Activated effector memory CD4-positive, alpha-beta T cell treated with Interleukin-2 at 50 U/mL for 16 hours (primary cell): ENCODE data around the gene SLC18A3.

Experiments used
- DNase-seq: peaks from one replicate; pipeline ENCODE4 v3.0.0-alpha.2; 2020

SLC18A3 gene

GRCh38 chr10:49596836-49597235 is 13.3 kb upstream of the SLC18A3 start:
- no peak for DNase-seq

- DNase-seq = no peak
These were observed 12.5 kb upstream of the SLC18A3 start for GRCh38 chr10:49597426-49598163.

DNA sequence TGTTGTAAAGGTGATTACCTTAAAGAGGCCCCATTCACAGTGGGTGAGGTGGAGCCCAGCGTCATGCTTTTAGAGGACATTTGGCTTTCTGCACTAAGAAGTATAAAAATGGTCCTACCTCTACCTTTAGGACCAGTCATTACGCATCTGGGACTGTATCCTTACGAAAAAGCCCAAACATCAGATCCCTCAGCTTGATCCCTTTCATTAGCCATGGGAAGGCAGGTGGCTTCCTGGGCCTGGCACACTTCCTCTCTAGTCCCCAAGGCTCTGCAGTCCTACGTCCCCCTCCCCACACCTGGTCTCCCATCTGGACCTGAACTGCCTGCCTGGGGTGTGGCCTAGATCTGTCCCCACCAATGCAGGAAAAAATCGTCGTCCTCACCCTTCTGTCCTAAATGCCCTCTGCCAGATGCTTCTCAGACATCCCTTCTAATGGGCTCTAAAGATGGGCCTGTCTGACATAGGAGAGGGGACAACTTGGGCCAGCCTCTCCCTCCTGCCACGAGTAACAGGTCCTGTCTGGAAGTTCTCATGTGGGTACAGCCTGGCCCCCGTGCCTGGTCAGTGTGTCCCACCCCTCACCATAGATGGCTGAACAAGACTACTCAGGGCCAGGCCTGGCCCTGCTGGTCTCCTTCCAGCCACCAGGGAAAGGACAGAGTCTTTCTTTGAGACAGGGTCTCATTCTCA is 11.8 kb upstream of the SLC18A3 start:
- no peak for DNase-seq

DNA sequence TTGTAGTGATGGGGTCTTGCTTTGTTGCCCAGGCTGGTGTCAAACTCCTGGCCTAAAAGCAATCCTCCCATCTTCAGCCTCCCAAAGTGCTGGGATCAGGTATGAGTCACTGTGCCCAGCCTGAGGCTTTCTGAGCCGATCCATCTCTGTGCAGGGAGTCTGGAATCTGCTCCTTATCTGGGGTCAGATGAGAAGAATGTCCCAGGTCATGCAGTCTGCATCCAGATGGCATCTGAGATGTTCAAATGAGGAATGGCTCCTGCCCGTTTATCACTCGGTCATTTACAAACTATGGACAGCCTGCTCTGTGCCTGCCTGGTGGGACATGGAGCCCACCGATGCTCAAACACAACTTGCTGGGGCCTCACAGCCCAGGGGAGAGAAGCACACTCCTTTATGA is 11.1 kb upstream of the SLC18A3 start:
- DNase-seq = no peak

DNA sequence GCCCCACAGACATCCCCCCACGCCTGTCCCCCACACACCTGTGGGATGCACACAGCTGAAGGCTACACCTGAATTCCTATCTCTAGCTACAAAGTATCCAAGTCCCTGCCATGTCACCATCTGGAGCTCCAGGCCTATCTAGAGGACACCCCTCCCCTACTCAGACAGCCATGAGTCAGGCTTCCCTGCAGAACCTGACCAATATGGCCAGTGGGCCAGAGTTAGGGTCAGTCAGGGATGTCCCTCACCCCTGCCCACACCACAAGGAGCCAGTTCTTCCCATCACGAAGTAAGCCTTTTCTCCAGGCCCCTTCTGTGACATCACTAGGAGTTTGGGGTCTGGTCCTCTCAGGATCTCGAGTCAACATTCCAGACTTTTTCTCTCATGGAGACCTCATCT is 10.6 kb upstream of the SLC18A3 start:
- no peak for DNase-seq

DNA sequence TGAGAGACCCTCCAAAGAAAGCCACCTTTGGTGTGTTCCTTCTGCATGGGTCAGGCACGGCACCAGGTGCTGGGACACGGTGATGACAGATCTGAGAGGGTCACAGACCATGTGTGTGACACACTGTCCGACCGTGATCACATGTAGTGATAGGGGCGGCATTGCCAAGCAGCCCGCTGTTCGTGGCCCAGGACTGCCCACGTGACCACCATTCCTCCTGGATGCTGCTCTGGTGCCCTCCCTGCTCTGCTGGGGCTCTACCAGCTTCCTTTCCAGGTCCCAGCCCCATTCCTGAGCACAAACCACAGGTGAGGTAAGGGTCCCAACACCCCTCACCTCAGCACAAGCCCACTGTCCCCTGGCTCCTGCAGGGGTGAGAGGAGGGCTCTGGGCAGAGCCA is 10.1 kb upstream of the SLC18A3 start:
- no peak for DNase-seq

DNA sequence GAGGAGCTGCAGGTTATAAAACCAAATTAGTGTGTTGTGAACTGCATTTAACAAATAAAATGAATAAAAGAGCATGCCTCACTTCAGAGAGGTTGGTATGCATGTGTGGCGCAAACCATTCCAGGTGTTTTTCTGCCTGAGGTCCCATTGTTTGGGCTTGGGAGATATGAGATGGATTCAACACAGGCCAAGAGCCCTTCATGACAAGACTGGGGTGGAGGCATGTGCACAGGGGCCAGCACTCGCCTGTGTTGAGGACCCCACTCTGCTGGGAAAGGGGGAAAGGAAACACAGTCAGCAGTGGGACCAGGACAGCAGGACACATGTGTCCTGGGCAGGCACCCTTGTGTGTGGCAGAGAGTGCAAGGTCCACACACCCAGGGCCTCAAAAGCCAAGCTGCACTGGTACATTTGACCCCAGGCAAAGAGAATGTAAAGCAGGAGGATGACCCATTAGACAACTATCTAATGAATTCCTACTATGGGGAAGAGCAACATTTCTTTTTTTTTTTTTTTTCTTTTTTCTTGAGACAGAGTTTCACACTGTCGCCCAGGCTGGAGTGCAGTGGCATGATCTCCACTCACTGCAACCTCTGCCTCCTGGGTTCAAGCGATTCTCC is 9.2 kb upstream of the SLC18A3 start:
- DNase-seq = no peak

DNA sequence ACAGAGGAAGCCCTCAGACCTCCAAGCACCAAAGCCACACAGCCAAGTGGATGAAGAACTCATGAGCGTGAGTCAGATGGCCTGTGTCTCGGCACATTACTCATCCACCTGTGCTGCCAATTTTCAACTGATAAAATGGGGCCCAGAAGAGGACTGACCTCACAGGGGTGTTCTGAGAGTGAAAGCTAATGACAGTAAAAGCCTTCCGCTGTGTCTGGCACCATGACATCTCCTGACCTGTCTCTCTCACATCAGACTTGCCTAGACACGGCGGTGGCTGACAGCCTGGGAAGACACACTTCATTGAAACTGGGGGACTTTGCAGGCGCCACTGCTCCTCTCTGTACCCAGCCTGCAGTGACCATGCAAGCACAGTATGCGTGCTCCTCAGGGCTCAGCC is 8.3 kb upstream of the SLC18A3 start:
- DNase-seq = no peak

GRCh38 chr10:49602380-49603023 is 7.6 kb upstream of the SLC18A3 start:
- DNase-seq = no peak

- DNase-seq = no peak
These were observed 4.7 kb upstream of the SLC18A3 start for GRCh38 chr10:49605216-49605938.

- no peak for DNase-seq
These were observed 4.1 kb upstream of the SLC18A3 start for GRCh38 chr10:49605939-49606509.

DNA sequence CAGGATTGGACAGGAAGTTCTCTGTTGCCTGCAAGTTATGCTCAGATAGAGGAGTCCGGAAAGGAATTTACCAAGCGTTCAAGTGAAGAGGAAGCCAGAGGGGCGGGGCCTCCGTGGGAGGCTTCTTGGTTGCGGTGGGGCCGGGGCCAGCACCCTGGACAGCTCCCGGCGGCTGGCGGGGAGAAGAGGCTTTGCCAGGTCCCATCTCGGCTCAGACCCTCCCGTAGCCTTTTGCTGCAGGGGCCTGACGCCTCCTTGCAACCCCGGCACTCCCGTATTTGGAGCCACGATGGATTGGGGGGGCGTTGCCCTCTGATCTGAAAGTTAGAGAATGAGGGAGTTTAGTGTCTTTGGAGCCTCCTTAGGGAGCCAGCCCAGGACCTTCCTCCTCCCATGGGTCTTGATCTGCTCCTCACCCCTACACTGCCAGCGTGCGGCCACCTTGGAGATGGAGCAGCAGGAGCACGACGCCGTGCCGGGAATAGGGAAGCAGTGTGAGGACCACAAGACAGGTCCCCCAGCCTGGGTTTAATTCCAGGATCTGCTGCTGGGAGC is 3.1 kb upstream of the SLC18A3 start:
- DNase-seq = peak; percentile 46

- DNase-seq = no peak
These were observed 1.7 kb upstream of the SLC18A3 start for GRCh38 chr10:49608166-49609005.

DNA sequence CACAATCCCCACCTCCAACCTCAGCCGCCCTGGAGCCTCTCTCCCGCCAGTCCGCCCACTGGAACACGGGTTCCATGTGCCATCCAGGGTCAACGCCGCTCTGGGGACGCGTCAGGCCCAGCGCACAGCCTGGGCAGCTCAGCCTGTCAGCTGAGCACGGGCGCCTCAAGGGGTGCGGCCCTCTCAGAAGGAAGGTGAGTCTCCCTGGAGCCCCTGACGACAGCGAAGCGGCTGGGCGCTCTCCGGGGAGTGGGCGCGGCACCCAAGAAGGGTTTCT is 1.2 kb upstream of the SLC18A3 start:
- DNase-seq = no peak

DNA sequence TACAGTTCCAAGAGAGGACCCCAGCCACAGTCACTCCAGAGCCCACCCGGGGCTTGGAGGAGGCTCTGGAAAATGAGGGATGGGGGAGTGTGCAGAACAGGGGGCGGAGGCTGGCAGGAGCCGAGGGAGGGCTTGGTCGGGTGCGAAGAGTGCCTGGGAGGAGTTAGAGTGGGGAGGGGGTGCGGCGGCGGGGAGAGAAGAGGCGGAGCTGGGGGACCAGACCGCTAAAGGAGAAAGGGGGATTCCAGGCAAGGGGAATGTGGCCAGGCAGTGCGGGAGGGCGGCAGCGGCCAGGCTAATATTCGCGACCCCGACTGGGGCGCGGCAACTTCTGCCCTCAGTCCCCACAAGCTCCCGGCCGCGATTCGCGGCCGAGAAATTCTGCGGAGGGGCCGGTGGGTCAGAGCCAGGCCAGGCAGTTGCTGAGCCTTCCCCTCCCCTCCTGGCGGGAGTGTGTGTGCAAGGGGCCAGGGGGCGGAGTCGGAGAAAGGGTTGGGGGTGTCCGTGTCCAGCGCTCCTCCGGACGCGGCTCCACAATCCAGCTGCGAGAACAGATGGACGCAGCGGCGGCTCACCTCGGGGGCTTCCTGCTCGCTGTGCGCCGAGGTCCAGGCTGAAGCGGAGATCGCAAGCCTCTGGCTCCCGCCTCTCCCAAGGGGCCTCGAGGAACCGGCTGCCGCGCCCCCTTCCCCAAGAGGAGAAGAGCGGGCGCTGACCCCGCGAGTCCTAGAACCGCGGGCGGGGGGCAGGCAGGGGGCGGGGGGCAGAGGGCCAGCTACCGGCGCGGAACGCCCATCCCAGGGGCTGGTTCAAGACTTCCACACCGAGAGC is 612 bp upstream of the SLC18A3 start:
- no peak for DNase-seq

- DNase-seq = no peak
These were observed 502 bp downstream of the SLC18A3 start for GRCh38 chr10:49610458-49611165.

DNA sequence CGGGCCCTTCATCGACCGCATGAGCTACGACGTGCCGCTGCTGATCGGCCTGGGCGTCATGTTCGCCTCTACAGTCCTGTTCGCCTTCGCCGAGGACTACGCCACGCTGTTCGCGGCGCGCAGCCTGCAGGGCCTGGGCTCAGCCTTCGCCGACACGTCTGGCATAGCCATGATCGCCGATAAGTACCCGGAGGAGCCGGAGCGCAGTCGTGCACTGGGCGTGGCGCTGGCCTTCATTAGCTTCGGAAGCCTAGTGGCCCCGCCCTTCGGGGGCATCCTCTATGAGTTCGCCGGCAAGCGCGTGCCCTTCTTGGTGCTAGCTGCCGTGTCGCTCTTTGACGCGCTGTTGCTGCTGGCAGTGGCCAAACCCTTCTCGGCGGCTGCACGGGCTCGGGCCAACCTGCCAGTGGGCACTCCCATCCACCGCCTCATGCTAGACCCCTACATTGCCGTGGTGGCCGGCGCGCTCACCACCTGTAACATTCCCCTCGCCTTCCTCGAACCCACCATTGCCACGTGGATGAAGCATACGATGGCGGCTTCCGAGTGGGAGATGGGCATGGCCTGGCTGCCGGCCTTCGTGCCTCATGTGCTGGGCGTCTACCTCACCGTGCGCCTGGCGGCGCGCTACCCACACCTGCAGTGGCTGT is 1.2 kb downstream of the SLC18A3 start:
- DNase-seq = no peak

DNA sequence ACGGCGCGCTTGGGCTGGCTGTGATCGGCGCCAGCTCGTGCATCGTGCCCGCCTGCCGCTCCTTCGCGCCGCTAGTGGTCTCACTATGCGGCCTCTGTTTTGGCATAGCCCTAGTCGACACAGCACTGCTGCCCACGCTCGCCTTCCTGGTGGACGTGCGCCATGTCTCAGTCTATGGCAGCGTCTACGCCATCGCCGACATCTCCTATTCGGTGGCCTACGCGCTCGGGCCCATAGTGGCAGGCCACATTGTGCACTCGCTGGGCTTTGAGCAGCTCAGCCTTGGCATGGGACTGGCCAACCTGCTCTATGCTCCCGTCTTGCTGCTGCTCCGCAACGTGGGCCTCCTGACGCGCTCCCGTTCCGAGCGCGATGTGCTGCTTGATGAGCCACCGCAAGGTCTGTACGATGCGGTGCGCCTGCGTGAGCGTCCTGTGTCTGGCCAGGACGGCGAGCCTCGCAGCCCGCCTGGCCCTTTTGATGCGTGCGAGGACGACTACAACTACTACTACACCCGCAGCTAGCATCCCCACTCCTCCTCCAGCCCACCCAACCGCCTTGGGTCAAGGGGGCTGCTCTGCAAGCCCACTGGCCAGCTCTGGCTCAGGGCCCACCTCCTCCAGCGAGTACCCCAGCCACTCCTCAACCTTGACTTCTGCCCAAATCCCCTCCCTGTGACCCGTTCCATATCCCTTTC is 1.9 kb downstream of the SLC18A3 start:
- DNase-seq = no peak
